Epithelial cell of prostate (primary cell): Measurements from ENCODE around the gene ZSWIM6.

ENCODE experiments used
- DNase-seq: peaks from one replicate; pipeline ENCODE4 v3.0.0-alpha.2; 2011; ENCODE audit warnings: low read depth, low spot score
- H3K27ac ChIP-seq: fragments of 450-650 bp; 2 replicates; pipeline ENCODE4 v1.5.1; 2017; ENCODE audit warnings: mild to moderate bottlenecking

The ZSWIM6 gene

GRCh38 chr5:61330341-61330844 is 1.7 kb upstream of the ZSWIM6 start:
- H3K27ac ChIP-seq = peak overlapping the region; percentile 75
- no peak for DNase-seq

DNA sequence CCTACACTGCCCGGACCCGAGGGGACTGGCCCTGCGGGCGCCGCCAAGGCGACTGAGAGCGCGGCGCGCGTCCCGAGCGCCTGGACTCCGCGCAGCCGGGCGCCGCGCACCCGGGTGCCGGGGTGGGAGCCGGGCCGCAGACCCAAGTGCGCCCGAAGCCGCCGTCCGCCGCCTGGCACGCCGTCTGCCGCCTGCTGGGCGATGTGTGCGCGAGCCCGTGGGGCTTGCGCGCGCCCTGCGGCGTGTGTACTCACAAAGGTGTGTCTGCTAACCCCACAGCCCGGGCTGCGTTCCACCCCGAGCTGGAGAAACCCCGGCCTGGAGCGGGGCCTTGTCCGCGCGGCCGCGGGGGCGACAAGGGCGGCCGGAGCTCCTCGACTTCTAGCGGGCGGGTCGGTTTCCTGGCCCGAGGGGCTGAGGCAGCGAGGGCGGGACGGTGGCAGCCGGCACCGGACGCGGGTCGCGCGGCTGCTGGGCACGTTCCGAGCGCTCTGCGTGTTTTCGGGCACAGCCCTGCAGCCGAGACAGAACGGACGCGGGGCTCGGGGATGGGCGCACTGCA is 1.1 kb upstream of the ZSWIM6 start:
- no peak for DNase-seq
- peak overlapping the region; percentile 75 for H3K27ac ChIP-seq

DNA sequence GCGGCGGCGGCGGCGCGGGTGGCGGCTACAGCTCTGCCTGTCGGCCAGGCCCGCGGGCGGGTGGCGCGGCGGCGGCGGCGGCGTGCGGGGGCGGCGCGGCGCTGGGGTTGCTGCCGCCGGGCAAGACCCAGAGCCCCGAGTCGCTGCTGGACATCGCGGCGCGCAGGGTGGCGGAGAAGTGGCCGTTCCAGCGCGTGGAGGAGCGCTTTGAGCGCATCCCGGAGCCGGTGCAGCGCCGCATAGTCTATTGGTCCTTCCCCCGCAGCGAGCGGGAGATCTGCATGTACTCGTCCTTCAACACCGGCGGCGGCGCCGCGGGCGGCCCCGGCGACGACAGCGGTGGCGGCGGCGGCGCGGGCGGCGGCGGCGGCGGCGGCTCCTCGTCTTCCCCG is 296 bp downstream of the ZSWIM6 start:
- no peak for DNase-seq
- H3K27ac ChIP-seq = peak overlapping the region; percentile 75

- H3K27ac ChIP-seq = peak overlapping the region; percentile 75
- no peak for DNase-seq
Measured at GRCh38 chr5:61332851-61333320, 828 bp downstream of the ZSWIM6 start.

DNA sequence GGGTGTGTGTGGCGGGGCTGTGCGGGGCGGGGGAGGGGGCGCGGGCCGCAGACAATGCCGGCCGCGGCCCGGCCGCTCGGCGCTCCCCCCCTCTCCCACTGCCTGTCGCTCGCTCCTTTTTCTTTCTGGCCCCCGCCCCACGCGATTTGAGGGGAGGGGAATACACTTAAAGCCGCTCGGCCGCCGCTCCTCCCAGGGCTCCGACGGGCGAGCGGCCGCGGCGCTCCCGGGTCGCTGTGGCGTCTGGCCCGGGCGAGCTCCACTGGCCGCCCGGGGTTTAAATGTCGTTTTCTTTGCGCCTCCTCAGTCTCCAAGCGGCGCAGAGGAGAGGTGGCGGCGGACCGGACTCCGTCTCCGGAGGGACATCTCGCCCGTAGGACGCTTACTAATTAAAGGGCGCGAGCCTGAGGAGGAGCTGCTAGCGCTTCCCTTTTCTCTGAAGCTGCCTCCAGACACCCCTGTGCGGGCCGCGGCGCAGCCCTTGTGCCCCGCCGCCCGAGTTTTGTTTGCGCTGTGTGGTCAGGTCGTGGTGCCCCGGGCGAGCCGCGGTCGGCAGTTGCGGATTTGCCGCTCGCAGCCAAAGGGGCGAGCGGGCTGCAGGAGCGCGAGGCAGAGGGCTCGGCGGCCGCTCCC is 1.4 kb downstream of the ZSWIM6 start:
- H3K27ac ChIP-seq = peak overlapping the region; percentile 75
- DNase-seq = no peak

DNA sequence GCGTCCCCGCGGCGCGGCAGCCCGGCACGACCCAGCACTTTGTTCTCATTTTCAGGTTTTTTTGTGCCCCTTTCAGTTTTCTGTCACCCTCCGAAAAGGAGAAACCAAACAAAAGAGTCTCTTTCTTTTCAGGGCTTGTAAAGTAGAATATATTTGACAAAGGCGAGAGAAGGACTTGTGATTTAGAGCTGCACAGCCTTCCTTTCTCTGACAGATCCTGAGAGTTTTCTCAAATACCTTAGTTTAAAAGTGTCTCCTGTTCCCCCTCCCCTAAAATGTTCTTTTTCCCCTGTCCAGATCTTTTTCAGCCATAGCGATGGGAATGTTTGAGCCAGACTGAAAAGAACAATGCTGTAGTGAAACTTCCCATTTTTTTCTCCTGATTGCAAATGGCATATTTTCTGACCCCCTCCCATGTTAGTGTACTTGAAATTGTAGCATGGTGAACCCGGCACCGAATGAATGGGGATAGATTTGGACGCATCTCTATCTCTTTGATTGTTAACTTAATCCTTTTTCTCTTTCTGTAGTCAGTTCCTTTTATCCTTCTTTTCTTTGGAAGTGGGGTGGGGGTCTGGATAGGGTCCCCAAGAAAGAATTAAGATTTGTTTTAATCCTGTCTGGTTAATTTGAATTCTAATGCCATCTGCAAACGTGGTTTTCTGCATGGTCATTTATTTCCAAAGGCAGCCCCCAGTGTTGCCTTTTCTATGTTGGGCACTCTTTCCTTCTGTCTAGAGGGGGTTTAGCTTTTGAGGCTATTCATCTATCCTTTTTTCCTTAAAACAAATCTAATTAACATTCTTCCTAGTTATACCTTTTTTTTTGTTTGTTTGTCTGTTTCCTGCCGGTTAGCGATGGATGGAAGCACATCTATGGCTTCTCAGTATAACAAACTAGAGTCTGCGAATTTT is 2.2 kb downstream of the ZSWIM6 start:
- DNase-seq = no peak
- no peak overlapping the region for H3K27ac ChIP-seq

DNA sequence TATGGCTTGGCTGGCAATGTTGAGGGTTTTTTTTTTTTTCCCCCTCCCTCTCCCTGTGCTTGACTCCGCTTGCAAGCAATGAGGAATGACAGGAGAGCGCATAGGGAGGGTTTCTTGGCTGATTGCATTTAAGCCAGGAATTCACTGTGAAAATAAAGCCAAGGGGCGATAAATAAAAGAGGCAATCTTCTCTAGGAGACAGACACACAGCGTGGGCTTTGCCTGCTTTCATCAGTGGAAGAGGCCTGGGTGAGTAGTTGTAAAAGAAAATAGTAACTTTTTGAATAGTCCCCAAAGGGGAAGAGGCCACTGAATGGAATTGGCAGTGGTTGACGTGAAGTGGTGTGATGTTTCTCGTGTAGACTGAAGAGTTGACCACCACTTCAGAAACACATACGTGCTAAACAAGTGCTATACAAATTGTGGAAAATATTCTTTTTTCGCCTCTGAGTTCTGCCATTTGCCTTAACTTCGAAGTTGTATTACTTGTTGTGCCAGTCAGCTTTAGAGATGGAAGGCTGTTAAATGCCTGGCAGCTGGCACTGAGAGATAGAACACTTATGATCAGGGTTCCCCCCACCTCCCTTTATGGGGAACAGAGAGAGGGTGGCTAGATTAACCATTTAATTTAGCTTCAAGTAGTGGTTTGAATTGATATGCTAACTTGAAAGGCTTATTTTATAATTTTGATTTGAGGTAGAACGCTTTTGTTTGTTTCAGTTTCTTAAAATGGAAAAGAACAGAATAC is 3.0 kb downstream of the ZSWIM6 start:
- no peak overlapping the region for H3K27ac ChIP-seq
- no peak for DNase-seq

GRCh38 chr5:61339764-61340163 is 7.7 kb downstream of the ZSWIM6 start:
- H3K27ac ChIP-seq = no peak overlapping the region
- no peak for DNase-seq

DNA sequence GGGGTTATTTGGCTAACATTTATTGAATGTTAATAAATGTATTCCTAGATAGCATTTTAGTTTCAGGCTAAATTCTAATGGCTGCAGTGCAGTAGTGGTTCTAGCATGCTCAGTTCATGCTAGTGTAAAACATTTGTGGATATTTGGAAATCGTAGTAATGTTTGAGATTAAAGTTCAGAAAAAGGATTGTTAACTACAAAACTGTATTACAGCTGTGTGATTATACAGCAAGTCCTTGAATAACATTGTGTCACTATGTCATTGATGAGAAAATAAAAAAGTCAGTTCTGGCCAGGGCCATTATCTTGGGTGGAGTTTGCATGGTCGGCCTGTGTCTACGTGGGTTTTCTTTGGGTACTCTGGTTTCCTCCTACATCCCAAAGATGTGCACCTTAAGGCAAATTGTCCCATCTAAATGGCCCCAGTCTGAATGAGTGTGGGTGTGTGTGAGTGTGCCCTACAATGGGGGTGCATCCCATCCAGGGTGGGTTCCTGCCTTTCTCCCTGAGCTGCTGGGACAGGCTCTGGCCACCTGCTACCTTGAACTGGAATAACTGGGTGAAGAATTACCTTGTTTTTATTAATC is 8.8 kb downstream of the ZSWIM6 start:
- no peak overlapping the region for H3K27ac ChIP-seq
- no peak for DNase-seq

DNA sequence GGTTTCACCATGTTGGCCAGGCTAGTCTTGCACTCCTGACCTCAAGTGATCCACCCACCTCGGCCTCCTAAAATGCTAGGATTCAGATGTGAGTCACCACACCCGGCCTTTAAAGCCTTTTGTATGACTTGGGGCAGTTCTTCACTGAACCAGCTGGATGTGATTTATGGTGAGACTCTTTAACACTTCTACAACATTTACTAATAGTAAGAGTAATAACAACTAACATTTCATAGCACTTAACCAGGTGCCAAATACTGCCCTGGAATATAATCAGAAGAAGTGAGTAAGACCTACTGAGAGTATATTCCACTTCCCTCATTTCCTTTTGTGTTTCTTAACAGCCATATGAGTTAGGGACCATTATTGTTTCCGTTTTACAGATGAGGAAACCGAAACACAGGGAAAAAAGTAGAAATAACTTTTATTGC is 10.0 kb downstream of the ZSWIM6 start:
- no peak for DNase-seq
- no peak overlapping the region for H3K27ac ChIP-seq

- no peak for DNase-seq
- H3K27ac ChIP-seq = no peak overlapping the region
Measured at GRCh38 chr5:61344187-61344944, 12.3 kb downstream of the ZSWIM6 start.

DNA sequence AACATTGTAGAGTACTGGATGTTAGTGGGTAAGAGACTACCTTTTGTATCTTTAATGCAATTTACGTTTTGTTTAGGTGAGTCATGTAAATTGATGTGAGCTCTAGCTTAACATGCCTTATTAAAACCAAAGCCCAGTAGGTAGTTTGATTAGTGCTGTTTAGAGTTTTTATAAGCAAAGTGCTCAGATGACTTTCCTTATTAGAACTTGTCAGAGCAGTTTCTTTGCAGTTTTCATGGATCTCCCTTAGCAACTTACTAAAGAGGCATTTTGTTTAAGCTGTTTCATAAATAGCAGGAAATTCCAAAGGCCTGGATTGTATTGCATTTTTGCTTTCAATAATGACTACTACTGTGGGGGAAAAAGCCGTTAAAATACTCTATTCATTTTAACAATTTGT is 14.5 kb downstream of the ZSWIM6 start:
- H3K27ac ChIP-seq = no peak overlapping the region
- DNase-seq = no peak

GRCh38 chr5:61347080-61347479 is 15.0 kb downstream of the ZSWIM6 start:
- H3K27ac ChIP-seq = no peak overlapping the region
- DNase-seq = no peak

GRCh38 chr5:61348447-61348846 is 16.4 kb downstream of the ZSWIM6 start:
- DNase-seq = no peak
- H3K27ac ChIP-seq = no peak overlapping the region

GRCh38 chr5:61349935-61350334 is 17.9 kb downstream of the ZSWIM6 start:
- H3K27ac ChIP-seq = no peak overlapping the region

DNA sequence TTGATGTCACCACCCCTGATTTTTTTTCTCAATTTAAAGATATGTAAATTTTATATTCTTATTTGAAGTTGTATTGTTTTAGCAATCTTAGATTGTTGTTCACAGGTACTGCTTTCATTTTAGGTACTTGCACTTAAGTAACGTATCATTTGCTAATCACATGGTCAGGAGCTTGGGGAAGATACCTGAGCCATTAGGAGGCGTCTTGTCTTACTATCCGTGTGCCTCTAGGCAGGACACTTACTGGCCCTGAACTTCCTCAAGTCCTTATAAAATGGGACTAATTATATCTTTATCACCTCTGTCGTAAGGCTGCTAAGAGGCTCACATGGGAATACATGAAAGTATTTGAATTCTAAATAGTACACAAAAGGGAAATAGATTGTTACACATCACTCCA is 18.5 kb downstream of the ZSWIM6 start:
- no peak overlapping the region for H3K27ac ChIP-seq
- no peak for DNase-seq

More at GRCh38 chr5:61349935-61350334, 17.9 kb downstream of the ZSWIM6 start:
- no peak for DNase-seq

GRCh38 chr5:61351733-61352132 is 19.7 kb downstream of the ZSWIM6 start:
- no peak for DNase-seq
- H3K27ac ChIP-seq = no peak overlapping the region

DNA sequence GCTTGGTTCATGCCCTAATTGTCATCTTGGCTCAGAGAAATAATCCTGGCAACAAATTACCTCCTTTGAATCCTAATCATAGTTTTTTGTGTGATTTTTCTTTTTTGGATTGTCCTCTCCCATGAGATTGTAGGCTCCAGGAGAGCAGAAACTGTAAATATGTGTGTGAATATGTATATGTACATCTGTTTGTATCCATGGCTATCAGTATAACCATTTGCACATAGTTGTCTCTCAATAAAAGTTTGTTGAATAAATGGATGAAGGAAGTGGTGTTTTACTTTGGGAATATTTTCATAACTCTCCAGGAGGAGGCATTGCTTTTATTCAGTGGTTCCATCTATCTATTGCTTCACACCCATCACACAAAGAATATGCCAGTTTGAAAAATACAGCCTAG is 20.1 kb downstream of the ZSWIM6 start:
- no peak overlapping the region for H3K27ac ChIP-seq
- no peak for DNase-seq

DNA sequence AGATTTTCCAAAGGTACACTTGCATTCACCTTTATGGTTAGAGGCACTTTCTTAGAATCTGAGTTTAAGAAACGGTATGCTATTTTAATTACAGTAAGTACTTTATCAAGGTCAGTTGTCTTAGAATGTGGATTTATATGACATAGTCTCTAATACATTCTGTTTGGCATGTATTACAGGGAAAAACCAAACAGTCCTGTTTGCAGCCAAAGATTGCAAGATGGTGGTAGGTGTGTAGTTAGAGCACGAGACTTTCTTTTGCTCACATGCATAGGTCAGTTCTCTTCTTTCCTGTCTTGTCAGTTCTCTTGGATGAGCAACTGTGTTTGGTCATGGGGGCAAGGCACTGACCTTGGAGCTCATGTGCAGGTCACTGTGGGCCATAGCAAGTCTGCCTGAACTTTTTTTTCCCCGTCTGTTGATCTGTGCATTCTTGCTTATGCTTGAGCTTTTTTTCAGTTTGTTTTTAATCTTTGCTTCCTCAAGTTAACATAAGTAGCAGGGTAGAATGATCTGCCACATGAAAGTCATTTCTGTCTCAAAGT is 20.6 kb downstream of the ZSWIM6 start:
- H3K27ac ChIP-seq = no peak overlapping the region
- no peak for DNase-seq
